Activated naive CD4-positive, alpha-beta T cell treated with anti-CD3 and anti-CD28 coated beads for 36 hours (primary cell): ENCODE data around the gene IL22RA1. TPM values are rescaled to one million over a fixed set of nuclear protein-coding genes. Genes with fewer than 3 reads are reported as not detected.
A peak's percentile ranks its signal among the peaks of the same experiment; 100 is the strongest.

ENCODE experiments used
- CTCF ChIA-PET: fragments of 350-600 bp; sonication (Branson Sonifier 250); formaldehyde crosslinking; loops from one replicate; lab custom pipeline; 2021; ENCODE audit warnings: antibody characterized with exemption; lab: Charles Lee
- DNase-seq: peaks from one replicate; pipeline ENCODE4 v3.0.0-alpha.2; 2020
- H3K27ac Mint-ChIP-seq: one replicate; pipeline ENCODE4 v1.8.0; 2021; ENCODE audit warnings: mild to moderate bottlenecking, mixed read lengths
- H3K27me3 Mint-ChIP-seq: one replicate; pipeline ENCODE4 v1.8.0; 2021; ENCODE audit warnings: low read depth, mixed read lengths
- H3K36me3 Mint-ChIP-seq: one replicate; pipeline ENCODE4 v1.8.0; 2021; ENCODE audit warnings: low read depth, mixed read lengths
- H3K4me1 Mint-ChIP-seq: one replicate; pipeline ENCODE4 v1.8.0; 2021; ENCODE audit warnings: low read depth, mixed read lengths
- H3K4me3 Mint-ChIP-seq: one replicate; pipeline ENCODE4 v1.8.0; 2021; ENCODE audit warnings: mild to moderate bottlenecking, moderate library complexity, mixed read lengths
- H3K9me3 Mint-ChIP-seq: one replicate; pipeline ENCODE4 v1.8.0; 2021; ENCODE audit warnings: mixed read lengths
- intact Hi-C: fragments of 100-400 bp; cut with micrococcal nuclease; formaldehyde crosslinking; loops from one replicate; pipeline ENCODE4 v1.15.1; 2023
- total RNA-seq, 2 experiments: library from RNA; stranded (reverse); gene quantifications; one replicate each; pipeline ENCODE4 v1.2.3, GENCODE V29; 2021

The IL22RA1 gene
- total RNA-seq, 2 experiments from 2014 or later = not detected

DNA sequence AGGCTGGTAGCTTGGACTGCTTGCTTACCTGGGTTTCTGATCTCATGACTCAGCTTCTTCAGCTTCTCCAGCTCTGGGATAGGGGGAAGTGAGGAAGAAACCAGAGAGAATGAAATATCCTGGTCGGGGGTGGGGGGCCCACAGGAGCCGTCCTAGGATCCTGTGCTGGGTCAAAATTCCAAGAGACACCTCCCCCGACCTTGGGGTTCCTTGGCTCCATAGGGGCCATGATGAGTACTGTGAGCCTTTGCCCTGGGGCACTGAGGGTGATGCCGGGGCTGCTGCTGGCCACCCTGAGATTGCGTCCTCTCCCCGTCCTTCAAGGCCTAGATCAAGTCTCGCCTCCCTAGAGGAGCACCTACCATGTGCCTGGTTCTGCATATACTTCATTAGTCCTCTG, 71.0 kb downstream of the IL22RA1 start:
- Mint-ChIP-seq H3K4me3 (no peak overlapping the region), H3K27me3 (no peaks in the 10 kb centered on the region), H3K36me3 (no peaks in the 10 kb centered on the region), H3K27ac (no peak overlapping the region), H3K4me1 (no peaks in the 10 kb centered on the region), H3K9me3 (no peaks in the 10 kb centered on the region)
- intact Hi-C loops = loop anchor here (1.0 to 5.0 kb wide), 3 partner anchors 130 to 565 kb away; no protein-coding TSS in a partner anchor
- CTCF ChIA-PET = interaction anchor here (0.9 to 2.6 kb wide), 7 partner anchors 11 to 128 kb away, joined by 3 to 14 read pairs (median 3); partner anchors contain the start of gene MYOM3
- DNase-seq = no peak

GRCh38 chr1:24070821-24071393, 72.0 kb downstream of the IL22RA1 start:
- Mint-ChIP-seq H3K9me3 (no peaks in the 10 kb centered on the region), H3K4me1 (no peaks in the 10 kb centered on the region), H3K4me3 (no peak overlapping the region), H3K27ac (no peak overlapping the region), H3K27me3 (no peaks in the 10 kb centered on the region), H3K36me3 (no peaks in the 10 kb centered on the region)
- CTCF ChIA-PET = interaction anchor here (0.6 to 2.6 kb wide), 14 partner anchors 10 to 494 kb away, joined by 3 to 14 read pairs (median 4); partner anchors contain the start of gene MYOM3
- peak; percentile 87 for DNase-seq
- intact Hi-C loops = loop anchor here (1.0 to 5.0 kb wide), 4 partner anchors 41 to 566 kb away; partner anchors contain the start of gene MYOM3

DNA sequence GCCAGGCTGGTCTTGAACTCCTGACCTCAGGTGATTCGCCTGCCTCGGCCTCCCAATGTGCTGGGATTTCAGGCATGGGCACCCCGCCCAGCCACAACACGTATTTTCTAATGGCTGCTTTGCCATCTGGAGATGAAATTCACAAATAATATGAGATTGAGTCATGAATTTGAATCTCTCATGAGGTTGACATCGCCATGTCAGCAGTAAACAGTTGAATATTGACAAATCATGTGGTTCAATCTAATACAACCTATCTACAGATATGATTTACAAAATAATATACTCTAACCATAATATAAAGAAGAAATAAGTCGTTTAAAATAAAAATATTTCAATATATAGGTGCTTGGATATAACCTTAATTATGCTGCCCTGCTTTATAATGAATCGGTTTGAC, 73.1 kb downstream of the IL22RA1 start:
- H3K4me1 Mint-ChIP-seq = no peaks in the 10 kb centered on the region
- H3K27me3 Mint-ChIP-seq = no peaks in the 10 kb centered on the region
- H3K4me3 Mint-ChIP-seq = no peak overlapping the region
- H3K9me3 Mint-ChIP-seq = no peaks in the 10 kb centered on the region
- CTCF ChIA-PET = interaction anchor here (0.5 to 1.5 kb wide), 4 partner anchors 42 to 128 kb away, joined by 3 to 4 read pairs (median 3); partner anchors contain the start of gene MYOM3
- H3K27ac Mint-ChIP-seq = no peak overlapping the region
- H3K36me3 Mint-ChIP-seq = no peaks in the 10 kb centered on the region
- DNase-seq = no peak
- intact Hi-C loops = loop anchor here (1.0 to 5.0 kb wide), 3 partner anchors 42 to 567 kb away; partner anchors contain the start of gene MYOM3

Other genes with a start within 250 kb of the IL22RA1 start
- gene CNR2, start 229.8 kb downstream of the IL22RA1 start, total RNA-seq = not detected
- 100 to 1,000 TPM; 178 to 209 TPM for gene PNRC2, start 183.3 kb downstream of the IL22RA1 start, total RNA-seq
- gene SRSF10, start 162.8 kb downstream of the IL22RA1 start, total RNA-seq = 100 to 1,000 TPM; 169 to 178 TPM
- gene MYOM3, start 31.0 kb downstream of the IL22RA1 start, total RNA-seq = not detected
- gene IFNLR1, start 44.1 kb upstream of the IL22RA1 start, total RNA-seq = 1 to 10 TPM; 4.3 to 4.6 TPM
- under 1 TPM; 0.26 to 0.52 TPM for gene GRHL3, start 176.2 kb upstream of the IL22RA1 start, total RNA-seq